A673 (cell line): ENCODE measurements around the gene GPR68. TPM values are rescaled to one million over a fixed set of nuclear protein-coding genes. Genes with fewer than 3 reads are reported as not detected.

Experiments
- BruUV-seq: library from RNA; stranded (reverse); fragments of 400-500 nt; replicated peaks from 2 replicates; lab custom pipeline; 2021; lab: Mats Ljungman, UMichigan
- CTCF ChIA-PET: fragments of 300-600 bp; sonication (Branson Sonifier 250); formaldehyde crosslinking; loops from one replicate; lab custom pipeline; 2022; ENCODE audit warnings: antibody characterized with exemption; lab: Charles Lee
- POLR2A ChIA-PET: fragments of 300-600 bp; sonication (Branson Sonifier 250); formaldehyde crosslinking; loops from one replicate; lab custom pipeline; 2022; ENCODE audit warnings: antibody characterized with exemption; ENCODE audit not compliant: low non-redundant PET; lab: Charles Lee
- DNase-seq: peaks from one replicate; pipeline ENCODE4 v3.0.0-alpha.2; 2015; ENCODE audit warnings: low spot score
- H3K27ac ChIP-seq: fragments of 200-600 bp; sonication (generic); 2 replicates; pipeline ENCODE4 v1.5.1; 2016; ENCODE audit warnings: mixed run types, low read depth, mild to moderate bottlenecking, mixed read lengths, antibody characterized with exemption, low read length; ENCODE audit not compliant: poor library complexity, severe bottlenecking
- H3K27me3 ChIP-seq: fragments of 200-600 bp; sonication (generic); replicated peaks from 2 replicates; pipeline ENCODE4 v1.6.1; 2017; ENCODE audit warnings: mixed run types, low read depth, mild to moderate bottlenecking, mixed read lengths, antibody characterized with exemption, low read length; ENCODE audit not compliant: insufficient read depth, poor library complexity
- H3K36me3 ChIP-seq: fragments of 200-600 bp; sonication (generic); 2 replicates; pipeline ENCODE4 v1.6.1; 2016; ENCODE audit warnings: mixed run types, mild to moderate bottlenecking, mixed read lengths, antibody characterized with exemption, low read length; ENCODE audit not compliant: insufficient read depth, poor library complexity, severe bottlenecking
- H3K4me1 ChIP-seq: fragments of 200-600 bp; sonication (generic); 2 replicates; pipeline ENCODE4 v1.6.1; 2017; ENCODE audit warnings: mixed run types, mild to moderate bottlenecking, mixed read lengths, antibody characterized with exemption, low read length; ENCODE audit not compliant: insufficient read depth, poor library complexity, severe bottlenecking
- H3K4me3 ChIP-seq: fragments of 200-600 bp; sonication (generic); 2 replicates; pipeline ENCODE4 v1.5.1; 2016; ENCODE audit warnings: low read depth, mixed run types, mild to moderate bottlenecking, mixed read lengths, low read length; ENCODE audit not compliant: poor library complexity, severe bottlenecking
- H3K9me3 ChIP-seq: fragments of 200-600 bp; sonication (generic); 2 replicates; pipeline ENCODE4 v1.6.1; 2016; ENCODE audit warnings: mixed run types, low read depth, mild to moderate bottlenecking, mixed read lengths, antibody characterized with exemption, low read length; ENCODE audit not compliant: poor library complexity, severe bottlenecking
- CTCF ChIP-seq: fragments of 300-800, 200-600 bp; sonication (generic); conservative IDR thresholded peaks from 2 replicates; pipeline ENCODE4 v1.5.1; 2017; ENCODE audit warnings: low read depth, mild to moderate bottlenecking, antibody characterized with exemption, low read length, moderate library complexity, mixed read lengths
- EZH2 ChIP-seq: fragments of 200-600 bp; sonication (generic); IDR thresholded peaks from 2 replicates; pipeline ENCODE4 v1.6.1; 2017; ENCODE audit warnings: borderline replicate concordance, low read depth, mild to moderate bottlenecking, mixed read lengths, antibody characterized with exemption, low read length; ENCODE audit not compliant: poor library complexity, severe bottlenecking
- intact Hi-C: fragments of 100-400 bp; cut with micrococcal nuclease; formaldehyde crosslinking; loops from one replicate; pipeline ENCODE4 v1.10.0; 2022; ENCODE audit not compliant: unreplicated experiment
- total RNA-seq: library from RNA; stranded (reverse); gene quantifications from 2 replicates; pipeline ENCODE4 v1.2.3, GENCODE V29; 2021

Gene GPR68
- total RNA-seq, 1 experiment from 2014 or later = 0.30 TPM

- Histone ChIP-seq H3K27ac (no peak overlapping the region), H3K4me1 (peaks cover 35% of the 10 kb centered on the region), H3K9me3 (peaks cover 8% of the 10 kb centered on the region), H3K4me3 (no peak overlapping the region), H3K36me3 (peaks cover 59% of the 10 kb centered on the region), H3K27me3 (no peaks in the 10 kb centered on the region)
- POLR2A ChIA-PET = no interaction called here
- intact Hi-C loops = no loop called here
- DNase-seq = no peak
- BruUV-seq = no TSS peak
- CTCF ChIA-PET = no interaction called here
- TF ChIP-seq CTCF (no peak), EZH2 (no peak)
Measured at GRCh38 chr14:91282954-91283645, 38.6 kb upstream of the GPR68 start.

- Histone ChIP-seq H3K9me3 (peaks cover 8% of the 10 kb centered on the region), H3K36me3 (peaks cover 49% of the 10 kb centered on the region), H3K27me3 (no peaks in the 10 kb centered on the region), H3K4me1 (peaks cover 33% of the 10 kb centered on the region), H3K27ac (no peak overlapping the region), H3K4me3 (no peak overlapping the region)
- intact Hi-C loops = no loop called here
- CTCF ChIA-PET = no interaction called here
- TF ChIP-seq EZH2 (no peak), CTCF (no peak)
- DNase-seq = no peak
- no TSS peak for BruUV-seq
- POLR2A ChIA-PET = no interaction called here
Measured at GRCh38 chr14:91281346-91281745, 36.8 kb upstream of the GPR68 start.

- H3K4me1 ChIP-seq = peaks cover 21% of the 10 kb centered on the region
- peaks cover 49% of the 10 kb centered on the region for H3K36me3 ChIP-seq
- intact Hi-C loops = no loop called here
- TF ChIP-seq CTCF (no peak), EZH2 (no peak)
- ChIA-PET CTCF (no interaction called here), POLR2A (no interaction called here)
- no TSS peak for BruUV-seq
- no peak overlapping the region for H3K27ac ChIP-seq
- no peak overlapping the region for H3K4me3 ChIP-seq
- H3K9me3 ChIP-seq = peaks cover 8% of the 10 kb centered on the region
- DNase-seq = no peak
- H3K27me3 ChIP-seq = no peaks in the 10 kb centered on the region
Measured at GRCh38 chr14:91280129-91280528, 35.6 kb upstream of the GPR68 start.
